HL-60/S4 (cell line): ENCODE data around the gene GPC1.
"Not testable (repeated sequence)": the region's sequence is repeated elsewhere in the genome, so short reads cannot be mapped to it uniquely, and the experiment has no call there.

Source experiments
- in situ Hi-C: fragments of 300-500 bp; cut with MboI; formaldehyde crosslinking; loops from 2 replicates; pipeline ENCODE4 v1.14.3; 2022; ENCODE audit warnings: low sequenced_read_pairs

GPC1 gene, protein sequence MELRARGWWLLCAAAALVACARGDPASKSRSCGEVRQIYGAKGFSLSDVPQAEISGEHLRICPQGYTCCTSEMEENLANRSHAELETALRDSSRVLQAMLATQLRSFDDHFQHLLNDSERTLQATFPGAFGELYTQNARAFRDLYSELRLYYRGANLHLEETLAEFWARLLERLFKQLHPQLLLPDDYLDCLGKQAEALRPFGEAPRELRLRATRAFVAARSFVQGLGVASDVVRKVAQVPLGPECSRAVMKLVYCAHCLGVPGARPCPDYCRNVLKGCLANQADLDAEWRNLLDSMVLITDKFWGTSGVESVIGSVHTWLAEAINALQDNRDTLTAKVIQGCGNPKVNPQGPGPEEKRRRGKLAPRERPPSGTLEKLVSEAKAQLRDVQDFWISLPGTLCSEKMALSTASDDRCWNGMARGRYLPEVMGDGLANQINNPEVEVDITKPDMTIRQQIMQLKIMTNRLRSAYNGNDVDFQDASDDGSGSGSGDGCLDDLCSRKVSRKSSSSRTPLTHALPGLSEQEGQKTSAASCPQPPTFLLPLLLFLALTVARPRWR

DNA sequence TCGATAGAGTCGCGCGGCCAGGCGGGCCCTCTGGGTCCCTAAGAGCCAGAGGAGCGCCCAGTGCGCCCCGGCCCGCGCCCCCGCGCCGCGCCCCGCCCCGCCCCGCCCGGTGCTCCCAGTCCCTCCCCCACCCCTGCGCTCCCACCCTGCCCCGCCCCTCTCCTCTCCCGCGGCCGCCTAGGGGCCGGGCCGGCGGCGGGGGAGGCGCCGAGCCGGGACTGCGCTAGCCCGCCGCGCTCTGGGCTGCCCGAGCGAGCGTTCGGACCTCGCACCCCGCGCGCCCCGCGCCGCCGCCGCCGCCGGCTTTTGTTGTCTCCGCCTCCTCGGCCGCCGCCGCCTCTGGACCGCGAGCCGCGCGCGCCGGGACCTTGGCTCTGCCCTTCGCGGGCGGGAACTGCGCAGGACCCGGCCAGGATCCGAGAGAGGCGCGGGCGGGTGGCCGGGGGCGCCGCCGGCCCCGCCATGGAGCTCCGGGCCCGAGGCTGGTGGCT lies at the start of gene GPC1:
TSS of gene GPC1 (plus strand) at position 207 of the 491 bp plus-strand sequence. CDS start at position 463, 256 bp downstream.
- in situ Hi-C loops = loop anchor here (25.0 kb wide), 1 partner anchor 198 kb away; no protein-coding TSS in a partner anchor

DNA sequence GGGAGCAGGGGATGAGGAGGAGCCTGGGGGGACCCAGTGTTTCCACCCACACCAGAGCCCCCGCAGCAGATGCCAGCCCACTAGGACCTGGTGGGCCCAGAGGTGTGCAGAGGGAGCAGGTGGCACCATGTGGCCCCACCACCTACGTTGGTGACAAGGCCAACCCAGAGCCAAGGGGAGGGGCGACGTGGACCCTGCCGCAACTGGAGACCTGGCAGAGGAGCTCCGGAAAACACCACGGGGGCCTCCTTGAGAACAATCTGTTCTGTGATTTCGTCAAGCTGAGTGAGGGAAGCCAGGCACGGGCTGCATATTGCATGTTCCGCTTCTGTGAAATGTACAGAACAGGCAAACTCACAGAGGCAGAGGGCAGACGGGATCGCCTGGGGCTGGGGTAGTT lies 49.1 kb upstream of the GPC1 start:
- in situ Hi-C loops = no loop called here

DNA sequence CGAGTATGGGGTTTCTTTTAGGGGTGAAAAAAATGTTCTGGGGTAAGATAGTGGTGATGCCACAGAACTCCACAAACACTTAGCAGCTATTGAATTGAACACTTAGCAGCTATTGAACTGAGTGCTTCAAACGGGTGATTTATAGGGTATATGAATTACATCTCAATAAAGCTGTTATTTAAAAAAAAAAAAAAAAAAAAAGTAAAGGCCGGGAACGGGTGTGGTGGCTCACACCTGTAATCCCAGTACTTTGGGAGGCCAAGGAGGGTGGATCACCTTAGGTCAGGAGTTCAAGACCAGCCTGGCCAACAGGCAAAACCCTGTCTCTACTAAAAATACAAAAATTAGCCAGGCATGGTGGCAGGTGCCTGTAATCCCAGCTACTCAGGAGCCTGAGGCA lies 48.7 kb upstream of the GPC1 start:
- in situ Hi-C loops = not testable (repeated sequence)

DNA sequence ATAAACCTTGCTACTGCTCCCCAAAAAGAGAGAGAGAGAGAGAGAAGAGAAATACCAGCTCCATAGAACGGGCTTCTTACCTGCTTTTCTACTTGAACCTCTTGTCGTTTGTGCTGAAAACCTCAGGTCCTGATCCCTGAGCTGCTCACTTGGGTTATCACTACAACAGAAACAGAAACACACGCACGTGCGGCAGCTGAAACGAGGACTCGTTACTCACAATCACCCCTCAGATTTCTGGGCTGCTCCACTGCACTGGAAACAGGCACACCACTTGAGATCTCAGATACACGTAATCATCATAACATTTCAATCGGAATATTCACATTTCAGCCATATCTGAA lies 48.2 kb upstream of the GPC1 start:
- in situ Hi-C loops = no loop called here

DNA sequence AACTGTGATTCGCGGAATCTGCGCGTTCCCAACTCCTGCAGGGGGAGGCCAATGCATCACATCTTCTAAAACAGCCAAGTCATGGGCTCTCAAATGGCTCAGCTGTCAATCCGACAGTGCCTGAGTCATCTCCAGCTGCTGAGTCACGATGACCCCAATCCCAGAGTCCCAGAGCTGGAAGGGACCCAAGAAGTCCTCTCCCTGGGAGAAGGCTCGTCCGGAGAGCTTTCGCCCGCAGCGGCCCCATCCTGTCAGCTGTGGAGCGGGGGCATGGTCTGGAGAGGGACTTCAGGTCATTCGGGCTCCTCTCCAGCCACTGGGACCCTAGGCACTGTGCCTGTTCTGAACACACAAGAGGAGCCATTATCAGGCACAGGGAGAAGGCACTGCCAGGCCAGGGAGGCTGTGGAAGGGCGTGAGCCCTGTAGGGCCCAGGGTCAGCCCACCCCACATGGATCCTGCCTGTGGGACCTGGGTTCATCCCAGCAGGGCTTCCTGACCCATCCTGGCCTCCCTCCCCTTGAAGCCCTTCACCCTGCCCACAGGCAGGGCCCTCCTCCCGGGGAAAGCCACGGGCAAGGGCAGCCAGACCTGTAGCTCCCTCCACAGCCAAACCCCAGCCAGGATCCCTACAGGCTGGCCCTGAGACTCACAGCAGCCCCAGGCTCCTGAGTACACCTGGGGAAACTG lies 47.6 kb upstream of the GPC1 start:
- in situ Hi-C loops = no loop called here

DNA sequence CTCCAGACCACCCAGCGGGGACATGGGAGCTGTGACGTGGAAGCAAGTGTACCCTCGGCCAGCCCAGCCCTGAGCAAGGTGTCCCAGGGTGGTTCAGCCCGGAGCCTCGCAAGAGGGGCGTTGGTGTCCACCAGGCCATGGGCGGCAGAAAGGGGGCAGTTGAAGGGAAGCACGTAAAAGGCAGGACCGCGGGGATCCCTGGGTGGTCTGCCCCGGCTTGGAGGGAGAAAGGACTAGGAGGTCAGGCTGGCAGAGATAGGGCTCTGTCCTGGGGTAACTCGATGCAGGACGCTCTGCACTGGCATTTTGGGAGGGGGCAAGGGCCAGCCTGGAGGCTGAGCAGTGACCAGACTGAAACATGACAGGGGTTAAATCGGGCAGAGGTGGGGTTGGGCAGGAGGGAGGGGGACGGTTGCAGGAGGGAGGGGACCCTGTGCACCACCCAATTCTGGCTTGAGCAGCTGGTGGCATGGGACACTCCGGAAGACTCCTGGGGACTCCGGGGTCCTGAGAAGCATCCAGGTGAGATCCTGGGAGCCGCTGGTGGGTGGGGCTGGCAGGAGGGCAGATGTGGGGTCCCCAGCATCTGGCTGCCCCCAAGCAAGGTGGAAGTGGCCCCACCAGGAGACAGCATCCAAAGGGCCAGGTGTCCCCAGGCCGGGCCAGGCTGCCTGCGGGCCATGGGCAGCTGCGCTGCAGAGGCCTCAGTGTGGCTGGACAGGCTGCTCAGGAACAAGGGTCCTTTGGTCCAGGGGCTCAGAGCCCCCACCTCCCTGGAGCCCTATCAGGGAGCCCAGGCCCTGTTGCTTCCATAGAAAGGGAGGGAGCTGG lies 46.8 kb upstream of the GPC1 start:
- in situ Hi-C loops = no loop called here

DNA sequence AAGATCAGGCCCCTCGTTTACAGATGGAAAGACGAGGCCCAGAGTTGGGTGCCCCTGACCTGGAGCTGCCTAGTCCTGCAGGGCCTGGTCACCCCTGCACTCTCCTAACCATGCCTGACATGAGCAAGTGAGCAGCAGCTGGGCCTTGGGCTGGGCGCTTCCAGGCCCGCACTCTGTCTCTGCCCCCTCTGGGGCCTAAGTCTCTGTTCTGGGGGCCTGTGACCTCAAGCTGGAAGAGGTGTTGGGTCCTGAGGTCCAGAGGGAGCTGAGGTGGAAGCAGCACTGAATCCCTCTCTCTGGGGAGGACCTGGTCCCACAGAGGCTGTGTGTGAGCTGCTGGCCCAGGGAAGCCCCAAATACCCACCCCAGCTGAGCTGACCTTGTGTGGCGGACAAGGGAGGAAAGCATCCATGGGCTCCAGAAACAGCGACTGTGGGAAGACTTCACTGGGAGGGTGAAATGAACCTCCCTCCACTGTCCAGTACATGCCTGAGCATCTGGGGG lies 46.1 kb upstream of the GPC1 start:
- in situ Hi-C loops = no loop called here

DNA sequence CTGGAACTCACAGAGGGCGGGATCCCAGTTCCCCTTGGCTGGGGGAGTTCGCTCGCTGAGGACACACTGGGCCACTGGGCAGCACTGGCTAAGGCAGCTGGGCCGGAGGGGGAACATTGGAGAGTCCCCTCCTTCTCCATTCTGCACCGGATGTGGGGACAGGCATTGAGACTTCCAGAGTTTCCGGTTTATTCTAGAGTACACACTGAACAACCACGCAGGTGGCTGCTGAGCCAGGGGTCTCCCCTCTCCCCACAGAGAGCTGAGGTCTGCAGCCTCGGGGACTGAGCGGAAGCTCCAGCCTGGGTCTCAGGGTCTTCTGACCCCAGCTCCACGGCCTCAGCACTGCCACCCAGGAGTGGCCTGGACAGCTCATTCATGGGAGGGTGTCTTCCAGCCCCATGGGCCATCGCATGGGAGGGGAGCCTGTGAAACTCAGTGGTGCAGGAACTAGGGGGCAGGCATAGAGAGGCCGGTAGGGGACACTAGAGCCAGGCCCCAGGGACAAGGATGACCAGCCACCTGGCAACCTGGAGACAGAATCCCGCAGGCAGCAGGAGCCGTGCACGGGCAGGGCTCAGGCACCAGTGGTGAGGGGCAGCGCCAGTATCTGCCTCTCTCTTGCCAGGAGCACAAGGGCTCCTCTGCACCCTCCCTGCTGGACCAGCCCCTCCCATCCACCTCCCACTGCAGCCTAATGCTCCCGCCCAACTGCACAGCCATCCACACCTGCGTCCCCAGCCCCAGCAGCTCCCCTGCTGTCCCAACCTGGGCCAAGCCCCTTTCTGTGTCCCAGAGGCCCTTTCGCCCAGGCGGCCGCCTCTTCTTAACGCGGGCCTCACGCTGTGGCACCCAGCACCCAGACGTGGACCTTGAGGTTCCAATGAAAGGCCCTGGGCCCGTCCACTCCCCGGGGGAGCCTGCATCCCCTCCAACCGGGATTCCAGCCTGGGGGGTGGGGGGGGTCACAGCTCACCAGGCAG lies 45.1 kb upstream of the GPC1 start:
- in situ Hi-C loops = no loop called here

DNA sequence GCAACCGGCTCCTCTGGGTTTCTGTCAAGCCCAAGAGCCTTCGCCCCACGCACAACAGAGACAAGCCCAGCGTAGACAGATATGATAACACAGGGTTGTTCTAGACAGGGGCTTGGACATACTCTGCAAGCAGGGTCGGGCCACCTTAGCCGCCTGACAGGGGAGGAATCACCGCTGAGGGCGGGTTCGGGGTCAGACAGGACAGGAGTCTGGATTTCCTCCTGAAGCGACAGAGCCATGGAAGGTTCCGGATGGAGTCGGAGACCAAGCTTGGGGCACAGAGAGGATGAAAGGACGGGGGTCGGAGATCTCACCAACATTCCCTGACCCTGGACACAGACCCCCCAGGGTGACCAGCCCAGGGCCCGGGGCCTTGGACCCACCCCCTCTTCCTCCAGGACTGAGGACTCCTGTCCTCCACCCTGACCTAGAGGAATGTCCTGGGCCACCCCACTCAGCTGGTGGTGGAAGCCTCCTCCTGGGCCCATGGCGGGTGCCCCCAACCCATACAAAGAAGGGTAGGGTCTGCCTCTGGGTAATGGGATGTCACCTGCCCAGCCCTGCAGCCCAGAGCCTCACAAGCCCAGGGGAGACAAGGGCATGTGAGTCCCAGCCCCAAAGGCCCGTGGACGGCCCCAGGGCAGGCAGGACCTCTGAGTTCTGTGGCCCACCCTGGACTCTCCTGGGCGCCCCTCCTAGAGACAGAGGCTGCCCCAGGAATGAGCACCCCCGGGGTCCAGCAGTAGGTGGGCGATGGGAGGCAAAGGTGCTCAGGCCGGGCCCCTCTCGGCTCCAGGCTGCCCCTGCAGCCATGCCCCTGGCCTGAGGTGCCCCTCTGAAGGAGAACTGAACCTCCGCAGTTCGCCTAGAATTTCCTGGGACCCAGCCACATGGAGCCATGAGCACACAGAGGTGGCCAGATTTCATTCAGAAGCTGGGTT lies 44.1 kb upstream of the GPC1 start:
- in situ Hi-C loops = no loop called here

DNA sequence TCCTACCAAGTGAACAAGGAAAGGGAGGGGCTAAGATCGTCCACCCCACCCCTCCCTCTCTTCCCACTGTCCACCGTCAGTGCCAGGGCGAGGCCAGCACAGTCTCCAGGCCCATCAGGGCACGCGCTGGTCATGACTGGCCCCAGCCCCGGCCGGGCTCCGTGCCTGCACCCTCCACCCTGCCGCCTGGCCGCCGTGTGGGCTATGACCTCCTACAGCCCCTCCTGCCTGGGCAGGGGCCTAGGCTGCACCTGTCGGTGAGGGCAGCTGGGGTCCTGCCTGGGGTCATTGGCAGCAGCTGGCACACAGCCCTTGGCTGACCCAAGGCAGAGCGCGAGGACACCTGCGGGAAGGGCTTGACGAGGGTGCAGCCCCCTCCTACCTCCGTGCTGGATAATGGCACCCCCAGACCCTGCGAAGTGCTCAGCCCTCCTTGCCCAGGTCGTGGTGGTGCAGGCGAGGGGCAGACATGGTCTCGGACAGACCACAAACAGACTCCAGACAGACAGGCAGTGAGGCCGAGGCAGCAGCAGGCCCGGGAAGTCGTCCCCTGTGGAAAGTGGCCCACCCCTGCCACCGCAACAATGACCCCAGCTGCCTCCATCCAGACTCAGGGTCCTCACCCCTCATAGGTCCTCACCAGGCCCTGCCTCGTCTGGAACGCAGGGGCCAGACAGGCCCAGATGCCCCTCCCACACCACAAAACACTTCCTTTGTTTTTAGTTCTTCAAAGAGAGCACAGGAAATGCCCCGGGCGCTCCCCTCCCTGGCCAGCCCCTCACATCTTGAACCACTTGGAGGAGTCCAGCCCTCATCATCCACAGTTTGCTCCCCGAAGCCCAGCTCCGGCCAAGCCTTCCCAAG lies 43.1 kb upstream of the GPC1 start:
- in situ Hi-C loops = no loop called here

DNA sequence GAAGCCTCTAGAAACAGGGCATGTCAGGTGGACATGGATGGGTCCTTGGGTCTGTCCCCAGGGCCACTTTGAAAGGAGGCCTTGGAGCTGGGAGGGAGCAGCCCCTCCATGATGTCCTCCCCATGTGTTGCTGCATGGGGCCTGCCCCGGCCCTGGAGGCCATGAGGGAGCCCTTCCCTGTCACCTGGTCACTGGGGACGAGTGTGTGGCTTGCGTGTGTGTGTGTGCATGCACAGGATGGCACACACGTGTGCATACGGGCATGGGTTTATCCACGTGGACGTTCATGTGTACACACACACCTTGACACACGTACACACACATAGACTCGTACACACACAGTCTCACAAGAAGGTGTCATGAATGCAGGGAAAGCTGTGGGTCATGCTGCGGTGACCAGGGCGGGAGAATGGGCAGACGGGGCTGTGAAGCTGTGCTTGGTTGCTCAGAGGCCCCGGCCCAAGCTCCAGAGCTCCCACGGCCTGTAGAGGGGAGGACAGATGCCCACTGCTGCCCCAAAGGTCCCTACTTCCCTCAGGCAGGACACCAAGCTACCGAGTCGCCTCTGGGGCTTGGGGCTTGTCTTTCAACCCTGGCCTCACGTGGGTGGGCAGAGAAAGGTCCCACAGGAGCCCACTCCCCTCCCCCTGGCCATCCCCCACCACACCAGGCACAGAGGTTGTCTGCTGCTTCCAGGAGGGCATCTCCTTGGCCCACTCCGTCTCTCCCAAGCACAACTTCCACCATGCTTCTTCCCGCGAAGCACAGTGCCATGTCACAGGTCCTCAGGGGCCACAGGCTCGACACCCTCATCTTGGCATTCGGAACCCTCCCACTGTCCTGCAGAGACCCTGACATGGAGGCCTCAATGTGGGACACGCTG lies 42.3 kb upstream of the GPC1 start:
- in situ Hi-C loops = no loop called here

DNA sequence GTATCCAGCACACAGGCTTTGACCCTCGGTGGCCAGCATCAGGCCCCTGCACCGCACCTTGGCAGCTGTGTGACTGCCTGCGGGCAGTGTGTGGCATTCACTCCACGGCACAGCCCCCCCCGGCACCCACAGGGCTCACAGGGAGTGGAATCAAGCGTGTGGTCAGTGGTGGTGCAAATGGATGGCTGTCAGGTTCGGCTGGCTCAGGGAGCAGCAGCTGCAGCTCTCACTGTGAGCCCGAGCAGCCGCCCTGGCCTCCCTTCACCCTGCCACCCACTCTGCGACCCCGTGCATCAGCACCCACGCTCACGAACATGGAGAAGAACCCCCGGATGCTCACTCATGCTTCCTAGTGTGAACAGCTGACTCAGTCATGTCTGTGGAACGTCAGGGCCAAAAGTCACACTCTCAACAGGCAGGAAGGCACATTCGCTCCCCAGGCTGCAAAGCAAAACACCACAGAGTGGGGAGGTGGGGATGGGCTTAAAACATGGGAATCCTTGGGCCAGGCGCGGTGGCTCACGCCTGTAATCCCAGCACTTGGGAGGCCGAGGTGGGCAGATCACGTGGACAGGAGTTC lies 41.5 kb upstream of the GPC1 start:
- in situ Hi-C loops = no loop called here

DNA sequence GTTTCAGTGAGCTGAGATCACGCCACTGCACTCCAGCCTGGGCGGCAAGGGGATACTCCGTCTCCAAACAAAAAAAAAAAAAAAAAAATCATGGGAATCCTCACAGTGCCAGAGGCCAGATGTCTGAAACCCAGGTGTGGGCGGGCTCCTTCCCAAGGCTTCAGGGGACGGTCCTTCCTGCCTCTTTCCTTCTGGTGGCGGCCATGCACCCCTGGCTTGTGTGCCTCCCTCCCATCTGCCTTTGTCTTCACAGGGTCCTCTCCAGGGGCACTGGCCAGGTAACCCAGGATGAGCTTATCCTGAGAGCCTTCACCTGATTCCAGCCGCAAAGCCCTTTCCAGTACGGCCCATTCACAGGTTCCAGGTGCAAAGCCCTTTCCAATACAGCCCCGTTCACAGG lies 40.9 kb upstream of the GPC1 start:
- in situ Hi-C loops = no loop called here

DNA sequence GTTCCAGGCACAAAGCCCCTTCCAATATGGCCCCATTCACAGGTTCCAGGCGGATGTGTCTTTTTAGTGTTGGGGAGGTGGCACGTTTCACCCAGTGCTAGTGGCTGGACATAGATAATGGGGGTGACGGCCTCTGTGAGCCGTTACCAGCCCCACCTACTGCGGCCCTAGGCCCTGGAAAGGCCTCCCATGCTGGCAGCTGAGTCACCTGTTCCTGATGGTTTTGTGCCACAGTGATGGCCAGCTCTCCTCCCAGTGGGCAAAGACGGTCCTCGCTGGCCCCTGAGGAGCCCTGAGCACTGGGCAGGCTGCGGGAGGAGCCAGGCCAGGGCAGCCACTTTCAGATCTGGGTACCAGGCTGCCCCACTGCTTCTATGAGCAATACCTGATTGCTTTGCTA lies 40.0 kb upstream of the GPC1 start:
- in situ Hi-C loops = no loop called here

DNA sequence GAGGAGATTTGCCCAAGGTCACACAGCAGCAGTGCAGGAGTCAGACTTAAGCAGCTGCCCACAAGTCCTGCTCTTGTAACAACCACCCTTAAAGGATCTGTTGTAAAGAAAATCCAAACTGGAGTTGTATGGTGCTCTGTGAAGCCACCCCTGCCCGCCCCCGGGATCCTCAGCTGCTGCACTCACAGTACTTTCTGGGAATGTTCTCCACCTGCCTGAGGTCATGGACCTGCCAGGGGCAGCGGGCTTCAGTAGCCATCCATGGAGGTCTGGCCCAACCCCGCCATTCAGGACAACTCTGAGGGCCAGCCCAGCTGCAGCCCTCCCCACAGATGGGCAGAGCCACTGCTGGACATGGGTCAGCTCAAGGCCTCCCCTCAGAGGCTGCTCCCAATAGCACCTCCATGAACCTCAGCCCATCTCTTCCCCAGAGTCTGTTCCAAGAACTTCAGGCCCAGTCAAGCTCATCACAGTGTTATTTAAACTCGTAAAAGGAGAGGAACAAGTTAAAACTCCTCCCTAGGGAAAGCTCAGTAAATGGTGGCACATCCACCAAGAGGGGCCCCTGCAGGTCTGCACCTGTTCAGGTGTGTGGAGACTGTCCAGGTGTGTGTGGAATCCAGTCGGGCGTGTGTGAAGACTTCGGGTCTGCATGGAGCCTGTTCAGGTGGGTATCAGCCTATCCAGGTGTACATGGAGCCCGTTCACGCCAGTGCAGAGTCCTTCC lies 39.4 kb upstream of the GPC1 start:
- in situ Hi-C loops = no loop called here
